Measurements from ENCODE around the gene SLFN11. TPM values are rescaled to one million over a fixed set of nuclear protein-coding genes. Genes with fewer than 3 reads are reported as not detected.

Gene SLFN11
- total and polyA plus RNA-seq, 2 of the 8 experiments (the other 6 are each of a cell fraction or from before 2014, with no cell fraction given) = 0.11 to 0.28 TPM

- TF ChIP-seq CHD7 (IDR thresholded peaks at IDR 0.05; ENCODE audit: insufficient replicate concordance, low read length) (no peak), GABPA (IDR thresholded peaks at IDR 0.05; ENCODE audit: borderline replicate concordance, insufficient read depth, low read length) (no peak), CHD1 (IDR thresholded peaks at IDR 0.05; ENCODE audit: low read depth, low read length) (no peak), CHD2 (IDR thresholded peaks at IDR 0.05; ENCODE audit: low read length) (no peak), SRF (IDR thresholded peaks at IDR 0.05; ENCODE audit: low read depth, low read length) (no peak), SUZ12 (IDR thresholded peaks at IDR 0.05; ENCODE audit: low read length) (no peak)
These were observed 4.3 kb upstream of the SLFN11 start (continued) for GRCh38 chr17:35377706-35378105.

Measured in H1 (cell line).